ENCODE data around the gene COL9A3. TPM values are rescaled to one million over a fixed set of nuclear protein-coding genes. Genes with fewer than 3 reads are reported as not detected.

Gene COL9A3
- total and polyA plus RNA-seq, 2 experiments from 2014 or later: 23.9 to 68.1 TPM

DNA sequence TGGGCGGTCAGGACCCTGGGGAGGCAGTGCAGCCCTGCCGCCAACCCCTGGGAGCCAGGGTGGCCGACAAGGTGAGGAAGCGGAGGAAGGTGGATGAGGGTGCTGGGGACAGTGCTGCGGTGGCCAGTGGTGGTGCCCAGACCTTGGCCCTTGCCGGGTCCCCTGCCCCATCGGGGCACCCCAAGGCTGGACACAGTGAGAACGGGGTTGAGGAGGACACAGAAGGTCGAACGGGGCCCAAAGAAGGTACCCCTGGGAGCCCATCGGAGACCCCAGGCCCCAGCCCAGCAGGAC is 4.0 kb upstream of the COL9A3 start:
- no peak for TF ChIP-seq EZH2phosphoT487 (IDR thresholded peaks at IDR 0.05; ENCODE audit: low read depth, severe bottlenecking, unreplicated experiment)
- TF ChIP-seq EZH2 (IDR thresholded peaks at IDR 0.05; ENCODE audit: borderline replicate concordance): no peak
- over 99% methylated on average over 10 of the region's 11 CpGs for WGBS (ENCODE audit: low lambda C conversion rate, missing lambda C conversion rate)
- Histone ChIP-seq H3K79me2 (peaks cover 3% of the 10 kb centered on the region), H3K36me3 (replicated peaks; ENCODE audit: insufficient read depth, low read depth) (no peaks in the 10 kb centered on the region), H3K27ac (no peak overlapping the region), H3K4me1 (ENCODE audit: insufficient read depth) (peaks cover 25% of the 10 kb centered on the region), H3K27me3 (peaks cover 19% of the 10 kb centered on the region), H4K20me1 (ENCODE audit: insufficient read depth, poor library complexity, severe bottlenecking) (peaks cover 10% of the 10 kb centered on the region), H3K4me3 (no peak overlapping the region), H2AFZ (no peak overlapping the region), H3K9me2 (replicated peaks; ENCODE audit: insufficient read depth) (no peaks in the 10 kb centered on the region), H3K9me3 (ENCODE audit: low read depth) (no peaks in the 10 kb centered on the region), H3K4me2 (no peak overlapping the region)
- no peak for DNase-seq (ENCODE audit: low spot score)

DNA sequence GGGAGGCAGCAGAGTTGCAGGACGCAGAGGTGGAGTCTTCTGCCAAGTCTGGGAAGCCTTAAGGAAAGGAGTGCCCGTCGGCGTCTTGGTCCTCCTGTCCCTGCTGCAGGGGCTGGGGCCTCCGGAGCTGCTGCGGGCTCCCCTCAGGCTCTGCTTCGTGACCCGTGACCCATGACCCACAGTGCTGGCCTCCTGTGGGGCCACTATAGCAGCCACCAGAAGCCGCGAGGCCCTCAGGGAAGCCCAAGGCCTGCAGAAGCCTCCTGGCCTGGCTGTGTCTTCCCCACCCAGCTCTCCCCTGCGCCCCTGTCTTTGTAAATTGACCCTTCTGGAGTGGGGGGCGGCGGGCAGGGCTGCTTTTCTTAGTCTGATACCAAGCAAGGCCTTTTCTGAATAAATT is 3.3 kb upstream of the COL9A3 start:
- no peaks in the 10 kb centered on the region for H3K36me3 ChIP-seq (replicated peaks; ENCODE audit: insufficient read depth, low read depth)
- H4K20me1 ChIP-seq (ENCODE audit: insufficient read depth, poor library complexity, severe bottlenecking): peaks cover 7% of the 10 kb centered on the region
- H3K79me2 ChIP-seq: no peaks in the 10 kb centered on the region
- no peak overlapping the region for H3K4me3 ChIP-seq
- H3K9me3 ChIP-seq (ENCODE audit: low read depth): no peaks in the 10 kb centered on the region
- H3K9me2 ChIP-seq (replicated peaks; ENCODE audit: insufficient read depth): no peaks in the 10 kb centered on the region
- no peak overlapping the region for H3K4me2 ChIP-seq
- TF ChIP-seq EZH2phosphoT487 (IDR thresholded peaks at IDR 0.05; ENCODE audit: low read depth, severe bottlenecking, unreplicated experiment): no peak
- TF ChIP-seq EZH2 (IDR thresholded peaks at IDR 0.05; ENCODE audit: borderline replicate concordance): no peak
- TF ChIP-seq, protein P1, sequence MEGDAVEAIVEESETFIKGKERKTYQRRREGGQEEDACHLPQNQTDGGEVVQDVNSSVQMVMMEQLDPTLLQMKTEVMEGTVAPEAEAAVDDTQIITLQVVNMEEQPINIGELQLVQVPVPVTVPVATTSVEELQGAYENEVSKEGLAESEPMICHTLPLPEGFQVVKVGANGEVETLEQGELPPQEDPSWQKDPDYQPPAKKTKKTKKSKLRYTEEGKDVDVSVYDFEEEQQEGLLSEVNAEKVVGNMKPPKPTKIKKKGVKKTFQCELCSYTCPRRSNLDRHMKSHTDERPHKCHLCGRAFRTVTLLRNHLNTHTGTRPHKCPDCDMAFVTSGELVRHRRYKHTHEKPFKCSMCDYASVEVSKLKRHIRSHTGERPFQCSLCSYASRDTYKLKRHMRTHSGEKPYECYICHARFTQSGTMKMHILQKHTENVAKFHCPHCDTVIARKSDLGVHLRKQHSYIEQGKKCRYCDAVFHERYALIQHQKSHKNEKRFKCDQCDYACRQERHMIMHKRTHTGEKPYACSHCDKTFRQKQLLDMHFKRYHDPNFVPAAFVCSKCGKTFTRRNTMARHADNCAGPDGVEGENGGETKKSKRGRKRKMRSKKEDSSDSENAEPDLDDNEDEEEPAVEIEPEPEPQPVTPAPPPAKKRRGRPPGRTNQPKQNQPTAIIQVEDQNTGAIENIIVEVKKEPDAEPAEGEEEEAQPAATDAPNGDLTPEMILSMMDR (IDR thresholded peaks at IDR 0.05; ENCODE audit: poor library complexity): no peak
- H3K27ac ChIP-seq: no peak overlapping the region
- peaks cover 19% of the 10 kb centered on the region for H3K27me3 ChIP-seq
- H3K4me1 ChIP-seq (ENCODE audit: insufficient read depth): peaks cover 31% of the 10 kb centered on the region
- no peak overlapping the region for H2AFZ ChIP-seq
- no peak for DNase-seq (ENCODE audit: low spot score)
- WGBS (ENCODE audit: low lambda C conversion rate, missing lambda C conversion rate): 93% methylated on average over 13 of the region's 13 CpGs

DNA sequence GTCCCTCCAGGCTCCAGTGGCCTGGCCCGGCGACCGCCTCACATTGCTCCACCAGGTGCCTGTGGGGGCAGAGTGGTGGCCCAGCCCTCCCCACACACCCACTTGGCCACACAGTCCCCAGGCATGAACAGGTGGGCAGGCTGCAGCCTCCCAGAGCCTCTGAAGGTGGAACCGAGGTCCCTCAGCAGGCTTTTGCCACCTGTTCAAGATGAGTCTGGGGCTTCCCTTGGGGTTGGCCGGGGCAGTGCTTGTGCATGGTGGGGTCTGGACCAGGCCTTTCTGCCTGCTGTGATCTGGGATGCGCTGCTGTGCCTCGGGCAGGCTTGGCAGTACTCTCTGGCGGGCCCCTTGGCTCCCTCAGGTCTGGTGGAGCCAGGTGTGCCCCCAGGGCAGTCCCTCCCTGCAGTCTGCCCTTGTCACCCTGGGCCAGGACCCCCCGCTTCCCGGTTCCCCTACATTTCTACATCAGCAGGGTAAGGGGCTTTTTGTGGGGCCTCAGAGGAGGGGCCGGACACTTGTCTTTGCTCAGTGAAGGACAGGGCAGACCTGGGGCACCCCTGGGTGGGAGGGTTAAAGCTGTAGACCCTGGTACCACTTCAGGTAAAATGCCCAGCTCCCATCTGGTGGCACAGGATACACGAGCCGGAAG is 2.7 kb upstream of the COL9A3 start:
- Histone ChIP-seq H3K4me1 (ENCODE audit: insufficient read depth) (peaks cover 37% of the 10 kb centered on the region), H3K4me3 (no peak overlapping the region), H3K9me3 (ENCODE audit: low read depth) (no peaks in the 10 kb centered on the region), H3K4me2 (no peak overlapping the region), H3K27ac (no peak overlapping the region), H2AFZ (no peak overlapping the region), H3K27me3 (peaks cover 19% of the 10 kb centered on the region), H4K20me1 (ENCODE audit: insufficient read depth, poor library complexity, severe bottlenecking) (peaks cover under 1% of the 10 kb centered on the region), H3K36me3 (replicated peaks; ENCODE audit: insufficient read depth, low read depth) (no peaks in the 10 kb centered on the region), H3K79me2 (no peaks in the 10 kb centered on the region), H3K9me2 (replicated peaks; ENCODE audit: insufficient read depth) (no peaks in the 10 kb centered on the region)
- no peak for TF ChIP-seq EZH2 (IDR thresholded peaks at IDR 0.05; ENCODE audit: borderline replicate concordance)
- TF ChIP-seq, protein P1 (IDR thresholded peaks at IDR 0.05; ENCODE audit: poor library complexity): no peak
- no peak for TF ChIP-seq EZH2phosphoT487 (IDR thresholded peaks at IDR 0.05; ENCODE audit: low read depth, severe bottlenecking, unreplicated experiment)
- WGBS (ENCODE audit: low lambda C conversion rate, missing lambda C conversion rate): 87% methylated on average over 13 of the region's 13 CpGs
- DNase-seq (ENCODE audit: low spot score): no peak

DNA sequence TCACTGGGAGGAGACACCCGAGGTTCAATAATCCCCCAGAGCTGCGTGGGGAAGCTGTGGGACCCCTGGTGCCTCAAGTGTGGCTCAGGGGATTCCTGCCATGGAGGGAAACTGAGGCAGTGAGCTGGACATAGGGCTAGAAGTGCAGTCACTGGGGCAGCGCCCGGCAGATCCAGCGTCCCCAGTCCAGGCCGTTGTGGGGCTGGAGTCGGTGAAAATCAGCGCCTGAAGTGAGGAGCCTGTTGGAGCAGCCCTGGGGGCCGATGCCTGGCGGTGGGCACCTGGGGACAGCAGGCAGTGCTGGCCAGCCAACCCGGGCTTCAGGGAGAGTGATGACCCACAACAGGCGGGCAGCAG is 2.2 kb upstream of the COL9A3 start:
- DNase-seq (ENCODE audit: low spot score): no peak
- 83% methylated on average over 12 of the region's 12 CpGs for WGBS (ENCODE audit: low lambda C conversion rate, missing lambda C conversion rate)
- Histone ChIP-seq H3K79me2 (no peaks in the 10 kb centered on the region), H3K4me3 (no peak overlapping the region), H3K27ac (no peak overlapping the region), H3K4me1 (ENCODE audit: insufficient read depth) (peaks cover 42% of the 10 kb centered on the region), H3K9me2 (replicated peaks; ENCODE audit: insufficient read depth) (no peaks in the 10 kb centered on the region), H3K9me3 (ENCODE audit: low read depth) (no peaks in the 10 kb centered on the region), H2AFZ (no peak overlapping the region), H3K36me3 (replicated peaks; ENCODE audit: insufficient read depth, low read depth) (no peaks in the 10 kb centered on the region), H3K27me3 (peaks cover 19% of the 10 kb centered on the region), H4K20me1 (ENCODE audit: insufficient read depth, poor library complexity, severe bottlenecking) (no peaks in the 10 kb centered on the region), H3K4me2 (no peak overlapping the region)
- TF ChIP-seq, protein P1 (IDR thresholded peaks at IDR 0.05; ENCODE audit: poor library complexity): no peak
- TF ChIP-seq EZH2phosphoT487 (IDR thresholded peaks at IDR 0.05; ENCODE audit: low read depth, severe bottlenecking, unreplicated experiment): no peak
- TF ChIP-seq EZH2 (IDR thresholded peaks at IDR 0.05; ENCODE audit: borderline replicate concordance): no peak

All from hepatocyte (in vitro differentiated cells).